HUES64 (cell line): ENCODE data around the gene FRY.

Experiments used
- H3K27ac ChIP-seq: 2 replicates; pipeline ENCODE4 v1.7.0; 2013; ENCODE audit warnings: low read depth, low read length, inconsistent platforms
- H3K27me3 ChIP-seq: 2 replicates; pipeline ENCODE4 v1.6.1; 2013; ENCODE audit warnings: mild to moderate bottlenecking, low read length; ENCODE audit not compliant: insufficient read depth
- H3K36me3 ChIP-seq: 2 replicates; pipeline ENCODE4 v1.6.1; 2013; ENCODE audit warnings: mild to moderate bottlenecking, low read length; ENCODE audit not compliant: insufficient read depth
- H3K4me1 ChIP-seq: 2 replicates; pipeline ENCODE4 v1.6.1; 2013; ENCODE audit warnings: mild to moderate bottlenecking, low read length, moderate library complexity; ENCODE audit not compliant: insufficient read depth
- H3K4me3 ChIP-seq: 2 replicates; pipeline ENCODE4 v1.5.1; 2013; ENCODE audit warnings: mild to moderate bottlenecking, low read length, moderate library complexity
- H3K9ac ChIP-seq: 2 replicates; pipeline ENCODE4 v1.6.1; 2013; ENCODE audit warnings: mild to moderate bottlenecking, low read depth, low read length
- H3K9me3 ChIP-seq: 2 replicates; pipeline ENCODE4 v1.6.1; 2013; ENCODE audit warnings: low read depth, low read length; ENCODE audit not compliant: insufficient read depth
- WGBS: fragments of 150-250, 120-280 bp; methylation state at CpG from one replicate; pipeline ENCODE4 v1.1.7; 2013; ENCODE audit warnings: missing lambda C conversion rate; 5-methylcytosine and 5-hydroxymethylcytosine counted together

FRY gene

DNA sequence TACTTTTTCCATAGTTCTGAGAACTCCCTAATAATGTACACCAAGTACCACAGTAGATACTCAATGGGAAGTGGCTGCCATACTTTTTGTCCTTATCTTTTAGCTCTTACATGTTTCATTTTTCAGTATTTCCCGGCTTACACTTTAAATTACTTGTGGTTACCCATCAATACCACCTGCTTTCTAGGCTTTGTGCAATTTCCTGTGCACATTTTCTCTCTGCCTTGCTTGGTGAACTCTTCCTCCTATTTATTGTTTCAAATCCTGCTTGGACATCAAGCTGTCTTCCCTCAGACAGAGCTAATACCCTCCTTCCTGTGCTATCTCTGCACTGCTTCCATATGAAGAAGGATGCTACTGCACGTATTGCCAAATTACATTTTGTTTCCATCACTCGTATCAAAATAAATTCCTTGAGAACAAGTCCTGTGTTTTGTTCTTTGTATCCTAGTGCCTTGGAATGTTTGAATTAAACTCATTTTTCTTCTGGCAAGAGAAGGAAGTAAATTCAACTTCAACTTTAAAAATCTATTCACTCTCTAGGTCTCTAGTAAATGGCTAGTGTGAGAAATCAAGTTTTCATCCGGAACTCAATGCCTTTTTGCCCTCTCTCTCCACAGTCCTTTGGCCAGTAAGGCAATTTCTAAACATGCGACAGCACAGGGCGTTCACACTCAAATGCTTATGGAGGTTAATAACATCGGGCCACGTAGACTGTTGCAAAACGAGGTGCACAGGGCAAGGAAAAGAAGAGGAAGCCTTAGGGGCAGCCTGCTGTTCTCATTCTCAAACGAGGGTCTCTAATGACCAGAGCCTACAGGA is 277.9 kb downstream of the FRY start:
- no peak overlapping the region for H3K27ac ChIP-seq
- WGBS: 79% methylated on average over 10 of the region's 10 CpGs
- no peaks in the 10 kb centered on the region for H3K4me1 ChIP-seq
- no peaks in the 10 kb centered on the region for H3K9me3 ChIP-seq
- H3K9ac ChIP-seq: no peak overlapping the region
- no peak overlapping the region for H3K4me3 ChIP-seq
- no peaks in the 10 kb centered on the region for H3K36me3 ChIP-seq
- no peaks in the 10 kb centered on the region for H3K27me3 ChIP-seq

DNA sequence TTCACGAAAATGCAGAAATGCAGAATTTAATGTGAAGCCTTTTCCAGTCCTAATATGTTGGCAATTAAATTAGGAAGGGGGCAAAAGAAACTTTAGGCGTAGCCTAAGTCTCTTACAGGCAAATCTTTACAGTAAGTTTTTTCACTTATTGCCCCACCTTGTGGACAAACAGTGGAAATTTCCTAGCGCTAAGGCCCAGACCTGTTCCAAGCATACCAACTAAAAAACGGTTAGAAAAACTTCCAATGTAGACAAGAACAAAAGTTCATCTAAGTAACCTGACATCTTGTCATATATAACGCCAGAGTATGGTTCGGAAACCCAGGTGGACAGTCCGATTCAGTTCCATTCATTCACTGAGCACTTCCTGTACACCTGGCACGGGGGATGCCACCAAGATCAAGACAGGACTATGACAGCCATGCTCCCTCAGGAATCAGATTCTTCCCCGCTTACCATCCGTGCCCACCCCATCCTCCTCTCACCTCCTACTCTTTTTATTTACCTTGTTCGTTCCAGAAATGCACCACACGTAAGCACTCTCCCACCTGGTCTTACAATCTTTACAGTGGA is 278.6 kb downstream of the FRY start:
- Histone ChIP-seq H3K27ac (no peak overlapping the region), H3K27me3 (no peaks in the 10 kb centered on the region), H3K9ac (no peak overlapping the region), H3K4me1 (no peaks in the 10 kb centered on the region), H3K9me3 (no peaks in the 10 kb centered on the region), H3K4me3 (no peak overlapping the region), H3K36me3 (no peaks in the 10 kb centered on the region)
- WGBS: 57% methylated on average over 12 of the region's 12 CpGs

DNA sequence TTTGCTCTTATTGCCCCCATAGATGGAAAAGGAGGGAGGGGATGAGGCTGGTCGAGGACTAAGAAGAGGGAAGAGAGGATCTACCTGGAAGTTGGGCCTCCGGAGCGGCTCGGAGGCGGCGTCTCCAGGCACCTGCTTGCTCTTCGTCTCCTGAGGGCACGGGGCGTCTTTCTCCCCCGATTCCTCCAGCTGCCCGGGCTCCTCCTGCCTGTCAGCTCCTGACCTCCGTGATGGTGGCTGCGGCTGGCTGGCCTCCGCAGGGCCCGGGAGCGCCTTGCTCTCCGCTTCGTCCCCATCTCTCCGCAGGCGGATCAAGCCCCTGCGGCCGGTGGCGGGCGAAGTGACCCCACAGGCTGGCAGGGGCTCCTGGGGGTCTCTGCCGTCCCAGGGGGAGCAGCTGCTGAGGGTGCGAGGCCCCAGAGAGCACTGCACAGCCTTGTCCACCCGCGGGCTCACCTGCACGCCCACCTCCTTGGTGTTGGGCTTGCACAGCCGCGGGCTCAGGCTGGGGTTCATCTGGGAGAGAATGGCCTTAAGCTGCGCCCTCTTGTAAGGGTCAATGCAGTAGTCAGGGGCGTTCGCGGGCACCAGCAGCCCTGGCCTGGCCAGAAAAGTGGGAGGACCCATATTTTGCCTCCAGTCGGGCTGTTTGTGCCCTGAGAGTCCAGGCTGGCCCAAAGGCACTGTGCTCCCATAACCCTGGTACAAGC is 279.8 kb downstream of the FRY start:
- no peak overlapping the region for H3K9ac ChIP-seq
- H3K36me3 ChIP-seq: no peaks in the 10 kb centered on the region
- WGBS: 93% methylated on average over 36 of the region's 36 CpGs
- H3K4me1 ChIP-seq: peaks cover 4% of the 10 kb centered on the region; the same call in 1 of the 2 replicates
- H3K27ac ChIP-seq: no peak overlapping the region
- no peak overlapping the region for H3K4me3 ChIP-seq
- no peaks in the 10 kb centered on the region for H3K27me3 ChIP-seq
- no peaks in the 10 kb centered on the region for H3K9me3 ChIP-seq

DNA sequence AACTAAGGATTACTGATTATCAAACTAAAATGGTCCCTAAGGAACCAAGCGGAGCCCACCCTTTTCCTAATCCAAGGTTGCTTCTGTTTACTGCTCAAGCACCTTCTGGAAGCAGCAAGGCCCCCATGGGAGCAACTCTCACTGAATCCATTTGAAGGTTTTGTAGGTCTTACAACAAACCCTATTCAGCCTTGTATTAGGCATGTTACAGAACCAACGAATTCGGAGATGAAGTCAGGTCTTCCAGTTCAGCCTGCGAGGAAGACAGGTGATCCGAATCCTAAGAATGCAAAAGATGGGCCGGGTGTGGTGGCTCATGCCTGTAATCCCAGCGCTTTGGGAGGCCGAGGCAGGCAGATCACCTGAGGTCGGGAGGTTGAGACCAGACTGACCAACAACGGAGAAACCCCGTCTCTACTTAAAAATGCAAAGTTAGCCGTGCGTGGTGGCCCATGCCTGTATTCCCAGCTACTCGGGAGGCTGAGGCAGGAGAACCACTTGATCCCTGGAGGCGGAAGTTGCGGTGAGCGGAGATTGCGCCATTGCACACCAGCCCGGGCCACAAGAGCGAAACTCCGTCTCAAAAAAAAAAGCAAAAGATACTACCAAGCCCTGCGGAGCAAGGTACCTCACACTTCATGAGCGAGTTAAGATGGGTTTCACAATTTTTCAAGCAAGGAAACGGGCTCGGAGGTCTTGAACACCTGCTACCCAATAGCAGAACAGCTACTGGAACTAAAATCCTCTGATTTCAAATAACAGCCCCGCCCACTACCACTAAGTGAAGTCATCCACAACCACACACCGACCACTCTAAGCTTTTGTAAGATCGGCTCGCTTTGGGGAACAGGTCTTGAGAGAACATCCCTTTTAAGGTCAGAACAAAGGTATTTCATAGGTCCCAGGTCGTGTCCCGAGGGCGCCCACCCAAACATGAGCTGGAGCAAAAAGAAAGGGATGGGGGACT is 283.0 kb downstream of the FRY start:
- Histone ChIP-seq H3K27ac (peak overlapping the region; percentile 95), H3K9me3 (no peaks in the 10 kb centered on the region), H3K9ac (peak overlapping the region; percentile 98), H3K4me1 (peaks cover 7% of the 10 kb centered on the region; the same call in 1 of the 2 replicates), H3K36me3 (peaks cover 11% of the 10 kb centered on the region), H3K27me3 (no peaks in the 10 kb centered on the region), H3K4me3 (peak overlapping the region; percentile 83)
- WGBS: 79% methylated on average over 32 of the region's 32 CpGs

DNA sequence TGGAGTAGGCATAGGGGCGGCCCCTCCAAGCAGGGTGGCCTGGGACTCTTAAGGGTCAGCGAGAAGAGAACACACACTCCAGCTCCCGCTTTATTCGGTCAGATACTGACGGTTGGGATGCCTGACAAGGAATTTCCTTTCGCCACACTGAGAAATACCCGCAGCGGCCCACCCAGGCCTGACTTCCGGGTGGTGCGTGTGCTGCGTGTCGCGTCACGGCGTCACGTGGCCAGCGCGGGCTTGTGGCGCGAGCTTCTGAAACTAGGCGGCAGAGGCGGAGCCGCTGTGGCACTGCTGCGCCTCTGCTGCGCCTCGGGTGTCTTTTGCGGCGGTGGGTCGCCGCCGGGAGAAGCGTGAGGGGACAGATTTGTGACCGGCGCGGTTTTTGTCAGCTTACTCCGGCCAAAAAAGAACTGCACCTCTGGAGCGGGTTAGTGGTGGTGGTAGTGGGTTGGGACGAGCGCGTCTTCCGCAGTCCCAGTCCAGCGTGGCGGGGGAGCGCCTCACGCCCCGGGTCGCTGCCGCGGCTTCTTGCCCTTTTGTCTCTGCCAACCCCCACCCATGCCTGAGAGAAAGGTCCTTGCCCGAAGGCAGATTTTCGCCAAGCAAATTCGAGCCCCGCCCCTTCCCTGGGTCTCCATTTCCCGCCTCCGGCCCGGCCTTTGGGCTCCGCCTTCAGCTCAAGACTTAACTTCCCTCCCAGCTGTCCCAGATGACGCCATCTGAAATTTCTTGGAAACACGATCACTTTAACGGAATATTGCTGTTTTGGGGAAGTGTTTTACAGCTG is 283.9 kb downstream of the FRY start, which contains the start of the genes BRCA2 and ZAR1L:
BRCA2 (plus strand) TSS at position 271 of the 790 bp plus-strand sequence. CDS start 953 bp downstream, outside the sequence.
ZAR1L (minus strand) TSS at position 126 of the 790 bp plus-strand sequence. CDS start 3,438 bp downstream, outside the sequence.
- Histone ChIP-seq H3K9me3 (no peaks in the 10 kb centered on the region), H3K27ac (peak within 1 kb of the TSS; percentile 95), H3K4me1 (peaks cover 7% of the 10 kb centered on the region; the same call in 1 of the 2 replicates), H3K4me3 (peak within 1 kb of the TSS; percentile 83), H3K9ac (peak within 1 kb of the TSS; percentile 98), H3K27me3 (no peaks in the 10 kb centered on the region), H3K36me3 (peaks cover 20% of the 10 kb centered on the region)
- 1% methylated on average over 60 of the region's 60 CpGs for WGBS

DNA sequence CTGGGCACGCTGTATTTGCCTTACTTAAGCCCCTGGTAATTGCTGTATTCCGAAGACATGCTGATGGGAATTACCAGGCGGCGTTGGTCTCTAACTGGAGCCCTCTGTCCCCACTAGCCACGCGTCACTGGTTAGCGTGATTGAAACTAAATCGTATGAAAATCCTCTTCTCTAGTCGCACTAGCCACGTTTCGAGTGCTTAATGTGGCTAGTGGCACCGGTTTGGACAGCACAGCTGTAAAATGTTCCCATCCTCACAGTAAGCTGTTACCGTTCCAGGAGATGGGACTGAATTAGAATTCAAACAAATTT is 284.4 kb downstream of the FRY start:
- no peaks in the 10 kb centered on the region for H3K9me3 ChIP-seq
- WGBS: 7% methylated on average over 13 of the region's 13 CpGs

DNA sequence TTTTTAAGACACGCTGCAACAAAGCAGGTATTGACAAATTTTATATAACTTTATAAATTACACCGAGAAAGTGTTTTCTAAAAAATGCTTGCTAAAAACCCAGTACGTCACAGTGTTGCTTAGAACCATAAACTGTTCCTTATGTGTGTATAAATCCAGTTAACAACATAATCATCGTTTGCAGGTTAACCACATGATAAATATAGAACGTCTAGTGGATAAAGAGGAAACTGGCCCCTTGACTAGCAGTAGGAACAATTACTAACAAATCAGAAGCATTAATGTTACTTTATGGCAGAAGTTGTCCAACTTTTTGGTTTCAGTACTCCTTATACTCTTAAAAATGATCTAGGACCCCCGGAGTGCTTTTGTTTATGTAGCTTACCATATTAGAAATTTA is 284.9 kb downstream of the FRY start:
- WGBS: 87% methylated on average over 3 of the region's 6 CpGs
- peak overlapping the region; percentile 98; the same call in 1 of the 2 replicates for H3K9ac ChIP-seq
- no peak overlapping the region for H3K27ac ChIP-seq
- no peaks in the 10 kb centered on the region for H3K9me3 ChIP-seq
- H3K36me3 ChIP-seq: peaks cover 30% of the 10 kb centered on the region
- H3K4me1 ChIP-seq: peaks cover 7% of the 10 kb centered on the region; the same call in 1 of the 2 replicates
- H3K4me3 ChIP-seq: peak overlapping the region; percentile 83
- H3K27me3 ChIP-seq: no peaks in the 10 kb centered on the region

More for the DNA sequence above, 284.4 kb downstream of the FRY start:
- Histone ChIP-seq H3K4me3 (peak overlapping the region; percentile 83), H3K4me1 (peaks cover 7% of the 10 kb centered on the region; the same call in 1 of the 2 replicates), H3K9ac (peak overlapping the region; percentile 98), H3K27me3 (no peaks in the 10 kb centered on the region), H3K36me3 (peaks cover 25% of the 10 kb centered on the region), H3K27ac (peak overlapping the region; percentile 95)

DNA sequence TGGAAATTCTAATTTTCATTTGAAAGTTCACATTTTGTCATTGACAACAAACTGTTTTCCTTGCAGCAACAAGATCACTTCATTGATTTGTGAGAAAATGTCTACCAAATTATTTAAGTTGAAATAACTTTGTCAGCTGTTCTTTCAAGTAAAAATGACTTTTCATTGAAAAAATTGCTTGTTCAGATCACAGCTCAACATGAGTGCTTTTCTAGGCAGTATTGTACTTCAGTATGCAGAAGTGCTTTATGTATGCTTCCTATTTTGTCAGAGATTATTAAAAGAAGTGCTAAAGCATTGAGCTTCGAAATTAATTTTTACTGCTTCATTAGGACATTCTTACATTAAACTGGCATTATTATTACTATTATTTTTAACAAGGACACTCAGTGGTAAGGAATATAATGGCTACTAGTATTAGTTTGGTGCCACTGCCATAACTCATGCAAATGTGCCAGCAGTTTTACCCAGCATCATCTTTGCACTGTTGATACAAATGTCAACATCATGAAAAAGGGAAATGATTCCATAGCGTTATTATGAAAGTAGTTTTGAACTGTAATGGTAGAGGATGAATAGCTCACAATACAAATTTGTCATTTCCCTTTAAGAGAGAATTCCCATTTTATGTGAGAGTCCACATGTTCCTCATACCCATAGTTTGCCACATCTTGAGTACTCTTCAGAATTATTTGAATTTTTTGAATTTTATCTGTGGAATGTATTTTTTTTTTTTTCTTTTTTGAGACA is 286.3 kb downstream of the FRY start:
- Histone ChIP-seq H3K4me3 (no peak overlapping the region), H3K27me3 (no peaks in the 10 kb centered on the region), H3K4me1 (peaks cover 7% of the 10 kb centered on the region; the same call in 1 of the 2 replicates), H3K36me3 (peaks cover 43% of the 10 kb centered on the region), H3K27ac (no peak overlapping the region), H3K9ac (no peak overlapping the region), H3K9me3 (no peaks in the 10 kb centered on the region)
- WGBS: no CpG with 5 or more reads among the region's 2 CpGs

DNA sequence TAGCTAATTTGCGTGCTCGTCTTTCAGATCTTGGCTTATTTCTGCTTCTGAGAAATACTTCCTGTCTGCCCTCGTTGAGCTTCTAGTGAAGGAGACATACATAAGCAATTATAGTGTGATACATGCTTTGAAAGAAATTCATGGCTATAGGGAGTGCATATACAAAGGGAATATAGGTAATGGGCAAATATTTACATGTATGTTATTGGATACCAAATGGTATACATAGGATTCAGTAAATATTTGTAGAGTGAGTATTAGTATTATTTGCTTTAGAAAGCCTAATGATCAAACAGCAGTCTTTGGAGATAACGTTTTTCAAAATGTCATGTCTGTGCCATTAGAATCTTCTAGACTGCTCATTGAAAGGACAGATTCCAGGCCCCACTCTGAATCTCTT is 289.0 kb downstream of the FRY start:
- H3K4me3 ChIP-seq: no peak overlapping the region
- no peaks in the 10 kb centered on the region for H3K9me3 ChIP-seq
- no peaks in the 10 kb centered on the region for H3K27me3 ChIP-seq
- WGBS: 93% methylated on average over 4 of the region's 4 CpGs
- peaks cover 7% of the 10 kb centered on the region; the same call in 1 of the 2 replicates for H3K4me1 ChIP-seq
- no peak overlapping the region for H3K9ac ChIP-seq
- H3K36me3 ChIP-seq: peaks cover 60% of the 10 kb centered on the region
- H3K27ac ChIP-seq: no peak overlapping the region
